HG03064 (cell line): ENCODE measurements around the gene TFR2.

Experiments
- ATAC-seq: cut with Tn5 transposase; IDR thresholded peaks from one replicate; pipeline ENCODE4 v1.9.1; 2021; ENCODE audit warnings: low read depth; ENCODE audit not compliant: unreplicated experiment

The TFR2 gene

GRCh38 chr7:100574362-100575205 lies 66.8 kb downstream of the TFR2 start:
- no peak for ATAC-seq

- ATAC-seq = no peak
Measured at GRCh38 chr7:100573691-100574361, 67.5 kb downstream of the TFR2 start, which contains the start of gene SAP25. Gene SAP25, minus strand, starts transcription at chr7:100573900. Its CDS starts 158 bp downstream, at chr7:100573742.

- ATAC-seq = no peak
Measured at GRCh38 chr7:100572949-100573675, 68.2 kb downstream of the TFR2 start.

- no peak for ATAC-seq
Measured at GRCh38 chr7:100572281-100572948, 68.9 kb downstream of the TFR2 start.

DNA sequence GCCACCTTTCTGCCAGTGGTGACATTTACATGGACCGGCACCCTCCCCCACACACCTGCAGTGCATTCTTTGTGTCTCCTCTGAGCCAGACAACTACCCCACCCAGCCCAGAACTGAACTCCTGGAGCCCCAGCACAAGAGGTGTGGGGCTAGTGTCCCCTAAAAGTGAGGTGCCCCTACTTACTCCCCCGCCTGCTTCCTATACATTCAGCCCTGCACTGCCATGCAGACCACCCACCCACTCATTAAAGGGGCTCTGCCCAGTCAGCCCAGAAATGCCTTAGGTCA lies 69.6 kb downstream of the TFR2 start:
- no peak for ATAC-seq

DNA sequence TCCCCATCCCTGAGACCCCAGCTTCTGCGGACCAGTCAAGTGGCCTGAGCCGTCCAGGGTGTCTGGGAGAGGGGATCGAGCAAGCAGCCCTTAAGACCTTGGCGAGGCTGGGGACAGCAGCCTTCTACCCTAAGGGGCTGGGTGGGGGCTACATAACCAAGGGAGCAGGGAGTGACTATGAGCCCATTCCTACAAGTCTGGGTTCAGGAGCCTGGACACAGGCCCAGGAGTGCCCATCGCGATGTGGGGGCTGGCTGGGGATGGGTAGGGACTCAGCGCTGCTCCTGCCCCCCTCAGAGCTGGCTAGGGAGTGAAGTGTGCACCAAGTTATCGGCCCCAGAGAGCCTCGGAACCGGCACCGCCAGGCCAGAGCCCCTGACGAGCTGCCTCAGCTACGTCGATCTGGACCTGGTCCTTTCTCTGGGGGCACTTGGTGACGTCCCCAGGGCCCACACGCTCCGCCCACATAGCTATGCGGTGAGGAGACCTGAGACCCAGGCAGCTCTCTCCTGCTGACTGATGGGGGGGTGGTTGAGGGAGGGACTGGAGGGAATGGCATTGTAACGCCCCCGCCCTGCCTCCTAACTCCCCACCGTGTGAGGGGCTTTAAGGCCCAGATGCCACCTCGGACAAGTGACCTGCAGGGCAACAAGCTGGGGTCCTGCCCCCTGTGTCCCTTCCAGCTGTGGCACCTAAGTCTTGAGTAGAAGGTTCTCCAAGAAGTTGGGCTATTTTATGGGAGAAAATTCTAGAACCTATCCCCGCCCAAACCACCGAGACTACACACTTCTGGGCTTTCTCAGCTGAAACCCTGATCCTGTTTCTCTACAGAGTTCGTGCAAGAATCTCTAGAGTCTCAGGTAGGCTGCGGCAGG lies 70.2 kb downstream of the TFR2 start:
- ATAC-seq = no peak
